ENCODE data around the gene COLQ.

Gene COLQ

GRCh38 chr3:15512166-15512565, 9.3 kb downstream of the COLQ start:
- TF ChIP-seq CTCF (IDR thresholded peaks at IDR 0.05), result no peak
- Histone ChIP-seq H3K4me1 (ENCODE audit: control insufficient read depth in 1 of 2, insufficient read depth in 1 of 2, low read depth in 1 of 2, low read length in 1 of 2) (peaks cover 0 to 2% of the 10 kb centered on the region in 2 experiments), H3K27me3 (no peaks in the 10 kb centered on the region), H3K36me3 (no peaks in the 10 kb centered on the region), H3K27ac (no peak overlapping the region), H3K9me3 (no peaks in the 10 kb centered on the region), H3K4me3 (ENCODE audit: low read depth in 1 of 2, low read length in 1 of 2) (no peak overlapping the region)

GRCh38 chr3:15511156-15511555, 10.3 kb downstream of the COLQ start:
- H3K27ac ChIP-seq, result no peak overlapping the region
- no peak for TF ChIP-seq CTCF (IDR thresholded peaks at IDR 0.05)
- no peaks in the 10 kb centered on the region for H3K4me1 ChIP-seq (ENCODE audit: control insufficient read depth in 1 of 2, insufficient read depth in 1 of 2, low read depth in 1 of 2, low read length in 1 of 2)
- no peaks in the 10 kb centered on the region for H3K36me3 ChIP-seq
- no peak overlapping the region for H3K4me3 ChIP-seq (ENCODE audit: low read depth in 1 of 2, low read length in 1 of 2)
- no peaks in the 10 kb centered on the region for H3K27me3 ChIP-seq
- H3K9me3 ChIP-seq, result no peaks in the 10 kb centered on the region

- H3K4me1 ChIP-seq (ENCODE audit: control insufficient read depth in 1 of 2, insufficient read depth in 1 of 2, low read depth in 1 of 2, low read length in 1 of 2), result no peaks in the 10 kb centered on the region
- H3K27ac ChIP-seq, result no peak overlapping the region
- TF ChIP-seq CTCF (IDR thresholded peaks at IDR 0.05), result no peak
- no peaks in the 10 kb centered on the region for H3K27me3 ChIP-seq
- H3K9me3 ChIP-seq, result no peaks in the 10 kb centered on the region
- no peak overlapping the region for H3K4me3 ChIP-seq (ENCODE audit: low read depth in 1 of 2, low read length in 1 of 2)
- H3K36me3 ChIP-seq, result no peaks in the 10 kb centered on the region
Measured at GRCh38 chr3:15510493-15510892, 11.0 kb downstream of the COLQ start.

- H3K36me3 ChIP-seq, result no peaks in the 10 kb centered on the region
- H3K4me1 ChIP-seq (ENCODE audit: control insufficient read depth in 1 of 2, insufficient read depth in 1 of 2, low read depth in 1 of 2, low read length in 1 of 2), result no peaks in the 10 kb centered on the region
- no peak overlapping the region for H3K4me3 ChIP-seq (ENCODE audit: low read depth in 1 of 2, low read length in 1 of 2)
- no peaks in the 10 kb centered on the region for H3K27me3 ChIP-seq
- no peaks in the 10 kb centered on the region for H3K9me3 ChIP-seq
- no peak for TF ChIP-seq CTCF (IDR thresholded peaks at IDR 0.05)
- no peak overlapping the region for H3K27ac ChIP-seq
Measured at GRCh38 chr3:15506571-15506970, 14.9 kb downstream of the COLQ start.

- Histone ChIP-seq H3K4me3 (ENCODE audit: low read depth in 1 of 2, low read length in 1 of 2) (no peak overlapping the region), H3K9me3 (no peaks in the 10 kb centered on the region), H3K4me1 (ENCODE audit: control insufficient read depth in 1 of 2, insufficient read depth in 1 of 2, low read depth in 1 of 2, low read length in 1 of 2) (no peaks in the 10 kb centered on the region), H3K27ac (no peak overlapping the region), H3K36me3 (no peaks in the 10 kb centered on the region), H3K27me3 (no peaks in the 10 kb centered on the region)
- no peak for TF ChIP-seq CTCF (IDR thresholded peaks at IDR 0.05)
Measured at GRCh38 chr3:15505479-15506165, 15.9 kb downstream of the COLQ start.

Measured in neutrophil (primary cell).